ENCODE results near the gene RUNX1.
A peak's percentile ranks its signal among the peaks of the same experiment; 100 is the strongest.

Gene RUNX1

DNA sequence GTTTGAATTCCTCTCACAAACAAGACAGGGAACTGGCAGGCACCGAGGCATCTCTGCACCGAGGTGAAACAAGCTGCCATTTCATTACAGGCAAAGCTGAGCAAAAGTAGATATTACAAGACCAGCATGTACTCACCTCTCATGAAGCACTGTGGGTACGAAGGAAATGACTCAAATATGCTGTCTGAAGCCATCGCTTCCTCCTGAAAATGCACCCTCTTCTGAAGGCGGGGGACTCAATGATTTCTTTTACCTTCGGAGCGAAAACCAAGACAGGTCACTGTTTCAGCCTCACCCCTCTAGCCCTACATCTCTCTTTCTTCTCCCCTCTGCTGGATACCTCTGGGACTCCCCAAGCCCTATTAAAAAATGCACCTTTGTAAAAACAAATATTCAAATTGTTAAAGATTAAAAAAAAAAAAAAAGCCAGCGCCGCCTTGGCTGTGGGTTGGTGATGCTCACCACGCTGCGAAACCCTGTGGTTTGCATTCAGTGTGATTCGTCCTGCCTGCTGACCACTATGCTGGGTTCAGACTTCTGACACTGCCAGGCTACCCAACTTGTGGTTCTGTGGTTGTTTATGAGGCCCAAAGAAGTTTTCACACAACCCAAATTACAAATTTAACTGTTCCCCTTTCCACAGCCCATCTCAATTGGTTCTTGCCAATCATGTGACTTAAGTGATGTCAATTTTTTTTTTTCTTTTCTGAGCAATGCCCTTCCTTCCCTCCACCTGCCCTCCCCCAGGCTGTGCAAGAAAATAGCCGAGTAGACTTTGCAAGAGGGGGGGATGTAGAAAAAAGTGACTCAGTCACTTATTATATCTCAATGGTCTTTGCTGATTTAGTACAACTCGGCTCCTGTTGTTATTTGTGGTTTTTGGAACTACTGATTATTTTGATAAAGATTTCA, at the start of gene RUNX1:
RUNX1 (minus strand) TSS at position 597 of the 912 bp plus-strand sequence.
- DNase-seq = peak; percentile 64

DNA sequence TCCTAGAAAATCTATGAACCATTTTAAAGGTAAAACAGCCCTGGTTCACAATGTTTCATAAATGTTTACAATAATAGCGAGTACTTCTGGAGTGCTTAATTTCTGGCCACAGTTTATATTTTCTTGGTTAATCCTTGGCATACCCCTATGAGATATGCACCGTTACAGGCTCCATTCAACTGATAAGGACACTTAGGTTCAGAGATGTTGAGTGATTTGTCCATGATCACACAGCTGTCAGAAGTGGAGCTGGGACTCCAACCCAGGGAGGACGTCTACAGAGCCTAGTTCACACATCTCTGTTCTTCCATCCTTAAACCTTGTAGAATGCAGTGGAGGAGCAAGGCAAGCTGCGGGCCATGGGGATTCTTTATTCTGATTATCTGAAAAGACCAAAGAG, 48.4 kb upstream of the RUNX1 start:
- DNase-seq = no peak

DNA sequence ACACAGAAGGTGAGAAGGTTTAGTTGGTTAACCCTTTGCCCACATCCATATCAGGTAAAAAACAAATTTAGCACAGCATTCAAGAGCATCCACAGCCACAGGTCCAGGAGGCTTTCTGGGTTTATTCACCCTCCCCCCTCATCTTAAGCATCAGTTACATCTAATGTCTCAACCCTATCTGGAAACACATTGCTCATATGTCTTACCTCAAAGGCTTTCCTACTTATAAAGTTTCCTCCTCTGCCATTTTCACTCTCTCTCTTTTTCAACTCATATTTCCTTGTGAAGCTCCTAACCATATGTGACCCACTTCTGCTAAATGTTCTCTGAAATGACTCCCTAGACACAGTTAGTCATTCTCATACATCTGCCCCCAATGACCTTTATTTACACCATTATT, 47.9 kb upstream of the RUNX1 start:
- DNase-seq = no peak

DNA sequence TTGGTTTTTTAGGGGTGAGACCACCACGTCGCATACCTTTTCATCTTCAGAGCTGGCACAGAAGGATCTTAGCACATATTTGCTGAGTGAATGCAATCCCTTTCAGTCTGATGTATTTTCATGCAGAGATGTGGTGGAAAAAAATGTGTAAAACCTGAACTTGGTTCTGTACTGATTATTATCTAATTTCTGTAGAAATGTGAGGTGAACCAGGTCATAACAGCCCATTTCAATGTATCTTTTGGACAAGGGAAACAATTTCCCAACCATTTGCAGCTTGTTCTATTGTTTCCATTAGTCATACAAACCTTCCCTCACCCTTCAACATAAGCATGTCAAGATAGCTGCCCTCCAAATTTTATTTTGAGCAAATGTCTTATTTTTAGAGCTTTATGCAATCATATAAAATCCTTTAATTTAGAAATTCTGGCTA, 46.8 kb upstream of the RUNX1 start:
- DNase-seq = no peak

DNA sequence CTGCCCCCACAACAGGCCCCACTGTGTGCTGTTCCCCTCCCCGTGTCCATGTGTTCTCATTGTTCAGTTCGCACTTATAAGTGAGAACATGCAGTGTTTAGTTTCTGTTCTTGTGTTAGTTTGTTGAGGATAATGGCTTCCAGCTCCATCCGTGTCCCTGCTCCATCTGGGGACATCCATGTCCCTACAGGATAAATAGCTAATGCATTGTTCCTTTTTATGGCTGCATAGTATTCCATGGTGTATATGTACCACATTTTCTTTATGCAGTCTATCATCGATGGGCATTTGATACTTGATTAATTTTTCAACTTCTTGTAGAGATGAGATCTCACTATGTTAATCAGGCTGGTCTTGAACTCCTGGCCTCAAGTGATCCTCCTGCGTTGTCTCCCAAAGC, 44.4 kb upstream of the RUNX1 start:
- DNase-seq = no peak

DNA sequence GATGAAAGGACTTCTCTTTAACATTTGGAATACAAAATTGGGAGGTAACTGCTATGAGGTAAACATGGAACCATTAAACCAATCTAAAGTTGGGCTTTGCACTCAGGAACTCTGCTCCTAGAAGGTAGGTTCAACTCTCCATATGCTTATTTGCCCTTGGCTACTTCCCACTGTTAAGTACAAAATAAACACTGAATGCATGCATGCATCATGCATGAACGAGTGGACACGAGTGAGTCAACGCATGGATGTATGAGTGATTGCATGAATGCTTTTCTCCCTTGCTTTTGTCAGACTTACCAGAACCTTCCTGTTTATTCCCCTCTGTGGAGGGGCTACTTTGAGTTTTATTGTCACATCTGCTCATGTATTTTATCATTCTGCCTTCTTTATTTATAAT, 42.4 kb upstream of the RUNX1 start:
- DNase-seq = no peak

DNA sequence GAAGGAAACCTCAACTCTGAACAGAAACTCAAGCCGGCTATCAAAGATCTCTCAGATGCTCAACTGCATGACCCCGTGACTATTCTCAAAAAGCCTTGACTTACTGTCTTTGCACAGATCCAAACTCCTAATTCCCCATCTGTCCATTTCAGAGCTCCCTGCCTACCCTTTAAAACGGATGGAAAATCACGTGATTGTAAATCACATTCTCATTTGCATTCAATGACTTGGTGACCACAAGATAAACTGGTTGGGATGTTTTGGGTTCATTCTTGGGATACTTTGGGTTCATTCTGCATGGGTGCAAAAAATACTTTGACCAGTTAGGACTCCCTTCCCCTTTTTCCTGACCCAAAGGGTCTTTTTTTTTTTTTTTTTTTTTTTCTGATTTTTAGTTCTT, 41.3 kb upstream of the RUNX1 start:
- no peak for DNase-seq

DNA sequence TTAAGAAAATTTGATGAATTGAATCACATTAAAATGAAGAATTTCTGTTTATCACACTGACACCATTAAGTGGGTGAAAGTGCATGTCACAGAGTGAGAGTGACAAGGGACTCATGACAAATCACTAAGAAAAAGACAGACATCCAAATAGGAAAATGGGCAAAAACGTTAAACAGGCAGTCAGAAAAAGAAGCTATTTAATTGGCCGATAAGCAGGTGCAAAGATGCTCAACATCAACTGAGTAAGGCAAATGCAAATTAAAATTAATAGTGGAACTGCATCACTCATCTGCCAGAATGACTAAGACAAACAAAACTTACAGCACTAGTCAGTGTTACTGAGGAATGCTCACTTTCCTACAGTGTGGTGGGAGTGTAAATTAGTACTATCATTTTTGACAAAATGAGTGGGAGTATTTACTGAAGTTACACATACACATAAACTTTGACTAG, 39.2 kb upstream of the RUNX1 start:
- DNase-seq = no peak

DNA sequence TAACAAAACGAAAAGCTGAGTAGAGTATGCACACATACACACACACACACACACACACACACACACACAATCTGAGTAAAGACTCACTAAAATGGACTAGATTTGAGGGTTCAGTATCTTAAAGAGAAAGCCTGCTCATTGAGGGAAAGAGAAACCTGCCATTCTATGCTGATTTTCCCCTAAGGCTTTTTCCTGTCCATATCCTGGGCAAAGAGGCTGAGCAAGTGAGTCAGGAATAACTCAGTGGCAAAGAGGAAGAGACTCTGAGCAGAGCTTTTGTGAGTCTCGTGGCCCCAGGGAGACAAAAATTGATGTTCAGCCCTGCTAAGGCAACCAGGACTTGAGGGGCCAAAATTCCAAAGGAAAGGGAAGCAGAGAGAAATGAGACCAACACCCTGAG, 37.3 kb upstream of the RUNX1 start:
- DNase-seq = no peak

DNA sequence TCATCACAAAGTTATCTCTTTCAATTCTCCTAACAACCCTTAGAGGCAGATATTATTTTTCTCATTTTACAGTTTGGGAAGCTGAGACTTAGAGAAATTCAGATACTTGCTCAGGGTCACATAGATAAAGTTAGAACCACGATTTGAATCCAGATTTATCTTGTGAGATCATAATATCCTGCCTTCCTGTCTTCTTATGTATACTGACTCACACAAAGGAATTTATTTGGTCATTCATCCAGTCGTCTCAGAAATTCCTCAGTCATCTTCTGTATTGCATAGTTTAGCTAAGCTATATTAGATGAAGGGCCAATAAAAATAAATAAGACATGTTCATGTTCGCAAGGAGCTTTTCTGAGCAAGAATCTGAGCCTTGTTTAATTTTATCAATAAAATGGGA, 35.8 kb upstream of the RUNX1 start:
- DNase-seq = no peak

DNA sequence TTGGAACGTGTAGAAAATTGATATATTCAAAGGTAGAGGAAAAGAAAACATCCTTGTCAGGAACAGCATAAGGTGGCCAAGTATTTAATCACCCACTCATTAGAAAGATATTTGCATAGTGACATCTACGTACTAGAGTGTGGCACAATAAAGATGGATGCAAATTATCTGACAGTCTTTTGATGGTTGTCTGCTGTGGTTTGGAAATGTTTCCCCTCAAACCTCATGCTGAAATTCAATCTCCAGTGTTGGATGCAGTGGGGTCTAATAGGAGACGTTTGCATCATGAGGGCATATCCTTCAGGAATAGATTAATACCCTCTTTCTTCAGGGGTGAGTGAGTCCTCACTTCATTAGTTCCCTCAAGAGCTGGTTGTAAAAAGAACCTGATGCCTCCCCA, 34.1 kb upstream of the RUNX1 start:
- no peak for DNase-seq

DNA sequence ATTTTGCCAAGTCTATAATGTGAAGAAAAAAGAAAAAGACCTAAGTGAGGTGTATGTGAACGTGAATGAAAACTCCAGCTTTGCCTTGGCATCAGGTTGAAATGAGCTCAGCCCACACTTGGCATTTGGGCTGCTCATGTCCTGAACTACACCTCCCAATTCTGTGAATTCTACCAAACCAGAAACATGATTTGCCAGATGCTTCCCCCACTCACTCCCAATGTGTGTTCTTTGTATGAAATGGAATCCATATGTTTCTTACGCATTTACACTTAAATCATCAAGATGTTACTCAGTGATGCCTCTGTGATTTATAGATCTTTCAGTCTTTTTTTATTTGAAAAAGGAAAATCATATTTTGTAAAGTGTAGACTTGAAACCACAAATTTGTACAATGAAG, 32.8 kb upstream of the RUNX1 start:
- no peak for DNase-seq

DNA sequence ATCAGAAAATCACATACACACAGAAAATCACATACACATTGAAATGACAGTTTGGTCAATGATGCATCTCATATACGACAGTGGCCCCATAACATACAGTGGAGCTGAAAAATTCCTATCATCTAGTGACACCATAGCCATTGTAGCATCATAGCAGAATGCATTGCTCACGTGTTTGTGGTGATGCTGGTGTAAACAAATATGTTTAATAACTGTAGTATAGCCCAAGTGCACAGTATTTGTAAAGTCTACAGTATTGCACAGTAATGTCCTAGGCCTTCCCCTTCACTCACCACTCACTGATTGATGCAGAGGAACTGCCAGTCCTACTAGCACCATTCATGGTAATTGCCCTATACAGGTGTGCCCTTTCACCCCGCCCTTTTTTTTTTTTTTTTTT, 30.1 kb upstream of the RUNX1 start:
- no peak for DNase-seq

DNA sequence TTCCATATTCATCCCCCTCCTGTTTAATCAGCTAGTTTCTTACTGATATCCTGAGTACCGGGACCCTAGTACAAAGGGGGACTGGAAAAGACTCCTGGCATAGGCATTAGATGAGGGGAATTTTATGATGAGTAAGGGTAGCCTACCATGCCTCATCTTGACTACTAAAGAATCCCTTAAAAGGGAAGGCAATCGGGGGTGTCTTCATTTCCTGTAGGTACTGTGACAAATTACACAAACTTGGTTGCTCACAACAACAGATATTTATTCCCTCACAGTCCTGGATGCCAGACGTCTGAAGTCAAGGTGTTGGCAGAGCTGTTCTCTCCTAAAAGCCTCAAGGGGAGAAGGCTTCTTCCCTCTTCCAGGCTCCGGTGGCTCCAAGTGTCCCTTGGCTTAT, 28.9 kb upstream of the RUNX1 start:
- no peak for DNase-seq

DNA sequence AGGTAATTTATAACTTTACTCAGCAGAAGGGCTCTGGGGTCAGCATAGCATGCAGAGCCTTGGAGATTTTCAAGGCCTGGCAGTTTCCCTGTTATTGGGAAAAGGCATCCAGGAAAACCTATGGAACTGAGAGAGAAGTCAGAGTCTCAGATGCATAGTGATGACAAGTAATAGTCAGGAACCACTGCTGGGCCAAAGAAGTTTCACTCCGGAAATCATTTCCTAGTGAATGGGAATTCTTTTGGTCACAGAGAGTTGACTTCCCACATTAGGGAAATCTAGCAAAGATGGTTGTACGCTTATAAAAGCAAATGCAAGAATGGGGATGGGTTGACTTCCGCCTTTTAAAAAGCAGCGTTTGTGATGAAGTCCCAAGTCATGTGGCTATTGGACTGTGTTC, 28.4 kb upstream of the RUNX1 start:
- DNase-seq = no peak

DNA sequence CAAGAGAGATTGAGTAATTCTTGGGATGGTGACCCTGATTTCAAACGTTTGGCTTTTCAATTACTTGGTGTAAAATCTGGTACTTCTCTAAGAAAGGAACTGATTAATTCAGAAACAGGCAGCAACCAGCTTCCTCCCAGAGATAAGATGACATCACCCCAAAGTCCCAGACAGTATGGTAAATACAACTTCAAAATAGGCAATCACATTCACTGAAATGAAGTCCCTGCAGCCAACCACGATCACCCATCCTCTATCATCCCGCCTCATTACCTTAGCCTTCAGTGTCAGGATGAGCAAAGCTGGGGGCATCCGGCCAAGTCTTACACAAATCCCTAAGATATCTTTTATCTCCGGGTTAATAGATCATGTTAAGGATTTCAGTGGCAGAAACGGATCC, 26.4 kb upstream of the RUNX1 start:
- DNase-seq = no peak

DNA sequence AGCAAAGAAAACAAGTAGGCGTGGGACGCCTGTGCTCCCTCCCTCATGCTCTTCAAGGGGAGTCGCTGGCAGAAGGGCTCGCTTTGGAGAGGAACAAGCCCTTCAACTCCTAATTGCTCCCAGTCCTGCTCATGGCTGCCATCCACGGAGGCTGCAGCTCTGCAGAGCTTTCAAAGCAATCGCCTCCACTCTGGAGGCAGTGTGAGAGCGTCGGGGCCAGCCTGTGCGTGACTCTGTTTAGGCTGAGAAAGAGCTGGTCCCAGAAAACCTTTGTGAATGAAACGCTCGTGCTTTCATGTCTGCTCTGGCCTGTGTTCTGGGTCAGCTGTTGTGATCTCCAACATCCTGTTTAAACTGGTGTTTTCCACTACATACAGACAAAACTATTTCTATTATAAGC, 23.9 kb upstream of the RUNX1 start:
- DNase-seq = no peak

DNA sequence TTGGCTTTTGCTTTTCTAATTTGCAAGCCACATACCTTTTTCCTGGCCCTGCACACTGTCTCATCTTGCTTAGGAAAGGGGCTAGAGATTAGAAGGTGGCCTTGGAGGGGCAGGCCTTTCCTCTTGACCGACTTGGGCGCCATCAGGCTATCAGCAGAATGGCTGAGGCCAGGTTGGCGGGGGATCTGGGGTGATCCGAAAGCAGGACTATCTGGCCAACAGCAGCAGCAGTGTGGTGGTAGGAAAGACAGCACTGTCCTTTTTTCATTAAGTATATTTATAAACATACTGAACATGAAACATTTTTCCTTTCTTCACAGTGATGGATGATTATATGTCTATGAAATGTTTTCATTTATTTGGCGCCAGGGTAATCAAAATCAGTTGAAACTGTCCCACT, 23.5 kb upstream of the RUNX1 start:
- DNase-seq = no peak

DNA sequence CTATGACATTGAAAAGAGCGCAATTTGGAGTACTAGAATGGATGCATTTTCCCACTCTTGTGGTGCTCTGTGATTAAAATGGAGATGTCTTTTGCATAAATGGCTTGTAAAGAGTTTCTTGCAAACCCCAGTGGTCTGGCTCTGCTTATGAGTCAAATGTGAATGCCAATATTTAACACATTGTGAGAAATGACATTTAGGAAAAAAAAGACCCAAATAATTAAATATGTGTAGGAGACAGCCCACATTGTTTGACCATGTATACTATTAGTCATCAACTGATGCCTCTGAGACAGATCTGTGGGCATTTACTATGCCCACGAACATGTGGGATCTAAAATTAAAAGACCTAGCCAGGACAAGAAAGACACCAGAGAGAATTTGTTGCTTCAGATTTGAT, 22.2 kb upstream of the RUNX1 start:
- no peak for DNase-seq

DNA sequence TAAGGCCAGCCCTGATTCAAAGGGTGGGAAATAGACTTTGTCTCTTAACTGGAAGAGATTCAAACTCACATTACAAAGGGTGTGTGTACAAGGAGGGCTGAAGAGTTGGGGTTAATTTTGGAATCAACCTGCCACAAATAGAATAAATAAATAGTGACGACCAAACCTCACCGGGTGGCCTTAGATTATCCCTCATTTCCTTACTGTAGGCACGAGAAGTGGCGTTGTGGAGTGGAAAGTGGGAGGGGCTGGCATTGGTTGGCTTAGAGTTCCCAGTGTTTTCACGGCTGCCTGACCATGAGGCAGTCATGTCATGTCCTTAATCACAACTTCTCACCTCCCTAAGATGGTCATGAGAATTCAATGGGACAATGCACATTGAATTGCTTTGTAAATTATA, 21.3 kb upstream of the RUNX1 start:
- no peak for DNase-seq

DNA sequence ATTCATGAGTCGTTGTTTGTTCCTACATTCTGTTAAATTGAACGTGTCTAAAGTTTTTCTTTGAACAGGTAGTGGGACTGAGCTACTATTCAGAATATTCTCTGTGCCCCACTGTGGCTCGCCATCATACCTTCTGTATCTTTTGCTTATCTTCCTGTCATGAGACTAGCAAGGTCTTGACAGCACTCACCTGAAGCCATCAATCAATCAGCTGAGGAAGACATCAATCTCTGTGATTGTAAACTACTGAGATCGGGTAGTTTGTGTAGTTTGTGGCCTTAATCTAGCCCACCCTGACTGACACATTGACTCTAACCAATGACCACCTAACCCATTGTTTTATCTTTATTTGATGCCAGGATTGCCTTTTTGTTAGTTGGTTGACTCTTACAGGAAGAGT, 17.7 kb upstream of the RUNX1 start:
- DNase-seq = no peak

DNA sequence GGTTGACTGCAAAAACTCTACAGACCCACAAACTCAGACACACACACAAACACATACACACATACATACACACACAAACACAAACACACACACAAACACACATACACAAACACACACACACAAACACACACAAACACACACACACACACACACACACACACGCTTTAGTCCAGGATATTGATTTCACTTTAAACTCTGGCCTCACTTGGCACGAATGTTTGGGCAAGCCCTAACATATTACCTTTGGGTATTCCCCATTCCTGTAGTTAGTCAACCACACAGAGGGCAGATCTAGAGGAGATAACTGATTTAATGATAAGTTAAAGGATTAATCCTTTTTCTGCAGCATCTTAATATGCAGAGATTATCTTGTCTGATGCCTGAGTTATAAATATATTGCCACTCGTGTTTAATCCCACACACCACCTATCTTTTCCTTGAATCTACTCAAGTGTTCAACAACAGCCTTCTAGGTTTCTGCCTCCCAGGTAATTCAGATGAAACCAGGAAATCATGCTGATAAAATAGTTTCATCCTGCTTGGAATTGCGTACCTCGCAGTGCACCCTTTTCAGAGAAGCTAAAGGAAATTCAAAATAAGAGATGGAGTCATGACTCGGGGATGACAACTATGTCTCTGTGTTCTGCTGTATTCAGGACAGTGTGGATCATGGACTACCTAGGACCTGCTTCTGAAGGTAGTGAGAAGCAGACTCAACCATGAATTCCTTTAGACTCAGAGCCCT, 14.5 kb upstream of the RUNX1 start:
- no peak for DNase-seq

DNA sequence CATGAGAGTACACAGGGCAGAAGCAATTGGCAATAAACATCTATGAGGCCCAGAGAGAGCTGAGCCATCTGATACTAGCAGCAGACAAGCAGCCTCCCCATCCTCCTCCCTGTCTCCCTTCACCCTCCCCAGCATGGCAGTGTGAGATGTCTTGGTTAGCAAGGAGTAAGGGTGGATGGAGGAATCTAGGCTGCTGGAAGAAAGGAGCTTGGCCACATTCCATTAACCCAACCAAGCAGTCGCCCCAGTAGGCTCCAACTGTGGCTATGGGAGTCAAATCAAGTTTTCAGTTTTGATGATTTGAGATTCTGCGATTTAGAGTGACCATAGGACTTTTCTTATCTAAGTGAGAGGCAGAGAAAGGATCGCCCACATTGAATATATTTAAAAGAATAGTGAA, 12.9 kb upstream of the RUNX1 start:
- DNase-seq = no peak

DNA sequence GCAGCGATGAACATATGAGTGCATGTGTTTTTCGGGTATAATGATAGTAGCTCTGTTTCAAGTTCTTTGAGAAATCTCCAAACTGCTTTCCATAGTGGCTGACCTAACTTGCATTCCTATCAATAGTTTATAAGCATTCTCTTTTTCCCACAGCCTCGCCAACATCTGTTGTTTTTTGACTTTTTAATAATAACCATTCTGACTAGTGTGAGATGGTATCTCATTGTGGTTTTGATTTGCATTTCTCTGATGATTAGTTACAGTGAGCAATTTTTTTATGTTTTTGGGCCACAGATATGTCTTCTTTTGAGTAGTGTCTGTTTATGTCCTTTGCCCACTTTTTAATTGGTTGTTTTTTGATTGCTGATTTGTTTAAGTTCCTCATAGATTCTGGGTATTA, 10.6 kb upstream of the RUNX1 start:
- no peak for DNase-seq

Data from activated effector memory CD4-positive, alpha-beta T cell treated with Interleukin-2 at 50 U/mL for 16 hours (primary cell).